ENCODE data around the gene RASGRF2. TPM values are rescaled to one million over a fixed set of nuclear protein-coding genes. Genes with fewer than 3 reads are reported as not detected.

The RASGRF2 gene
- total and polyA plus RNA-seq, 9 of the 15 experiments (the other 6 are each of a cell fraction or from before 2014, with no cell fraction given), result 0.01 to 0.22 (median 0.08) TPM; not detected in 2

GRCh38 chr5:80978772-80979317 lies 18.7 kb downstream of the RASGRF2 start:
- Histone ChIP-seq H3K36me3 (ENCODE audit: control insufficient read depth, insufficient read depth, low read length) (no peaks in the 10 kb centered on the region), H3K27me3 (ENCODE audit: control insufficient read depth in 2 of 2, insufficient read depth in 2 of 2, low read length in 2 of 2) (peaks cover 10 to 45% of the 10 kb centered on the region in 2 experiments; a peak in 4 of 5 replicates), H3K79me2 (ENCODE audit: control insufficient read depth, insufficient read depth, low read length) (no peaks in the 10 kb centered on the region), H3K9ac (ENCODE audit: insufficient read depth in 1 of 2, low read depth in 2 of 2, low read length in 2 of 2) (no peak overlapping the region), H2AFZ (ENCODE audit: low read depth, low read length) (no peak overlapping the region), H3K4me3 (no peak overlapping the region), H4K20me1 (replicated peaks; ENCODE audit: control insufficient read depth, insufficient read depth, low read length) (no peaks in the 10 kb centered on the region), H3K9me1 (ENCODE audit: control insufficient read depth, insufficient read depth, low read length) (no peaks in the 10 kb centered on the region), H3K4me2 (ENCODE audit: insufficient read depth, low read length) (no peak overlapping the region), H3K4me1 (replicated peaks in 1 of 2; ENCODE audit: control insufficient read depth in 2 of 2, insufficient read depth in 2 of 2, low read length in 2 of 2) (no peaks in the 10 kb centered on the region), H3K9me3 (replicated peaks; ENCODE audit: control insufficient read depth, insufficient read depth, low read depth, low read length) (no peaks in the 10 kb centered on the region), H3K27ac (ENCODE audit: extremely low read depth, low read depth, low read length) (no peak overlapping the region)
- ChIA-PET POLR2A (interaction anchor here (0.7 kb wide), 1 partner anchor 9 kb away, joined by 3 read pairs; no protein-coding TSS in a partner anchor), CTCF (ENCODE audit: low intra/inter-chr PET ratio) (no interaction called here)
- DNase-seq (ENCODE audit: extremely low read depth in 1 of 4, low spot score in 3 of 4), result no peak
- in situ Hi-C loops (cut with MboI), result no loop called here
- no peak for FAIRE-seq
- no TSS peak for BruUV-seq (replicated peaks)
- TF ChIP-seq TCFL5 (CRISPR knock-in tag; conservative IDR thresholded peaks at IDR 0.05) (no peak), ETS2 (tag; IDR thresholded peaks at IDR 0.05; ENCODE audit: borderline replicate concordance, poor library complexity, severe bottlenecking) (no peak), ADNP (tag; IDR thresholded peaks at IDR 0.05) (no peak), ZBTB34 (CRISPR knock-in tag; IDR thresholded peaks at IDR 0.05) (no peak)
- 0% methylated on average over 1 of the region's 1 CpG for WGBS (ENCODE audit: insufficient coverage, low coverage, missing lambda C conversion rate)
- intact Hi-C loops (cut with micrococcal nuclease), result no loop called here
- no peak for ATAC-seq

All from K562 (cell line).